IMR-90 (cell line): ENCODE data around the gene ST3GAL3. TPM values are rescaled to one million over a fixed set of nuclear protein-coding genes. Genes with fewer than 3 reads are reported as not detected.

Source experiments
- ATAC-seq: fragments of 200-7000 bp; cut with Tn5 transposase; 2 replicates; pipeline ENCODE4 v1.9.1; 2020; ENCODE audit warnings: low read depth, mild to moderate bottlenecking, moderate library complexity
- BruUV-seq: library from RNA; stranded (reverse); fragments of 400-500 nt; replicated peaks from 2 replicates; lab custom pipeline; 2021; lab: Mats Ljungman, UMichigan
- CTCF ChIA-PET: fragments of 300-600 bp; formaldehyde crosslinking; extraction: SDS; loops from one replicate; lab custom pipeline; 2021; ENCODE audit warnings: antibody characterized with exemption; lab: Yijun Ruan, JAX
- POLR2A ChIA-PET: fragments of 300-600 bp; sonication (Branson Sonifier 250); formaldehyde crosslinking; loops from one replicate; lab custom pipeline; 2022; ENCODE audit warnings: antibody characterized with exemption; ENCODE audit not compliant: unreplicated experiment; lab: Charles Lee
- DNase-seq: peaks from one replicate; pipeline ENCODE4 v3.0.0; 2013
- H2AFZ ChIP-seq: replicated peaks from 2 replicates; pipeline ENCODE3; 2013; ENCODE audit warnings: low read length, mild to moderate bottlenecking; ENCODE audit not compliant: poor library complexity
- H2AK5ac ChIP-seq: 2 replicates; pipeline ENCODE4 v1.6.1; 2013; ENCODE audit warnings: low read depth, low read length, inconsistent platforms
- H2AK9ac ChIP-seq: replicated peaks from 2 replicates; pipeline ENCODE3; 2013; ENCODE audit warnings: mild to moderate bottlenecking, low read depth, low read length, moderate library complexity; ENCODE audit not compliant: poor library complexity
- H2BK120ac ChIP-seq: 2 replicates; pipeline ENCODE4 v1.6.1; 2013; ENCODE audit warnings: low read depth, low read length, inconsistent platforms
- H2BK15ac ChIP-seq: 3 replicates; pipeline ENCODE4 v1.6.1; 2013; ENCODE audit warnings: low read depth, low read length, inconsistent platforms
- H2BK20ac ChIP-seq: 2 replicates; pipeline ENCODE4 v1.6.1; 2013; ENCODE audit warnings: low read depth, mild to moderate bottlenecking, inconsistent platforms, low read length, moderate library complexity
- H2BK5ac ChIP-seq: 2 replicates; pipeline ENCODE4 v1.6.1; 2013; ENCODE audit warnings: mild to moderate bottlenecking, low read depth, low read length, inconsistent platforms; ENCODE audit not compliant: poor library complexity, severe bottlenecking
- H3K14ac ChIP-seq: replicated peaks from 2 replicates; pipeline ENCODE4 v1.6.1; 2013; ENCODE audit warnings: low read depth, low read length, inconsistent platforms
- H3K18ac ChIP-seq: 2 replicates; pipeline ENCODE4 v1.6.1; 2013; ENCODE audit warnings: low read depth, low read length, control low read depth
- H3K23ac ChIP-seq: 2 replicates; pipeline ENCODE4 v1.6.1; 2013; ENCODE audit warnings: low read depth, low read length, inconsistent platforms
- H3K27ac ChIP-seq: 2 replicates; pipeline ENCODE4 v1.5.1; 2013; ENCODE audit warnings: mild to moderate bottlenecking, control low read depth, low read length; ENCODE audit not compliant: insufficient read depth
- H3K27me3 ChIP-seq: 2 replicates; pipeline ENCODE4 v1.6.1; 2013; ENCODE audit warnings: low read length; ENCODE audit not compliant: control insufficient read depth, insufficient read depth
- H3K36me3 ChIP-seq: 2 replicates; pipeline ENCODE4 v1.6.1; 2013; ENCODE audit warnings: low read length, mixed read lengths; ENCODE audit not compliant: control insufficient read depth, insufficient read depth
- H3K4ac ChIP-seq: 2 replicates; pipeline ENCODE4 v1.6.1; 2013; ENCODE audit warnings: low read depth, low read length, inconsistent platforms
- H3K4me1 ChIP-seq: 2 replicates; pipeline ENCODE4 v1.6.1; 2013; ENCODE audit warnings: low read length, mixed read lengths; ENCODE audit not compliant: control insufficient read depth, insufficient read depth
- H3K4me2 ChIP-seq: 2 replicates; pipeline ENCODE4 v1.6.1; 2013; ENCODE audit warnings: low read depth, mild to moderate bottlenecking, control low read depth, low read length, moderate library complexity
- H3K4me3 ChIP-seq: 2 replicates; pipeline ENCODE4 v1.5.1; 2013; ENCODE audit warnings: low read depth, mild to moderate bottlenecking, control low read depth, low read length, moderate library complexity; ENCODE audit not compliant: insufficient read depth
- H3K56ac ChIP-seq: 2 replicates; pipeline ENCODE4 v1.6.1; 2013; ENCODE audit warnings: low read length, inconsistent platforms; ENCODE audit not compliant: insufficient read depth; ENCODE audit errors: extremely low read depth
- H3K79me1 ChIP-seq, 2 experiments: 2 replicates each; pipeline ENCODE4 v1.6.1; 2013; ENCODE audit warnings: low read length in 2 of 2, inconsistent platforms in 1 of 2, low read depth in 1 of 2
- H3K9ac ChIP-seq: 2 replicates; pipeline ENCODE4 v1.6.1; 2013; ENCODE audit warnings: low read depth, low read length, control low read depth
- H3K9me1 ChIP-seq: 2 replicates; pipeline ENCODE4 v1.6.1; 2013; ENCODE audit warnings: low read length, inconsistent platforms; ENCODE audit not compliant: insufficient read depth
- H3K9me3 ChIP-seq: 2 replicates; pipeline ENCODE4 v1.6.1; 2013; ENCODE audit warnings: low read length; ENCODE audit not compliant: control insufficient read depth, insufficient read depth
- H4K20me1 ChIP-seq: 2 replicates; pipeline ENCODE4 v1.6.1; 2013; ENCODE audit warnings: low read length, inconsistent platforms; ENCODE audit not compliant: insufficient read depth
- H4K5ac ChIP-seq: 2 replicates; pipeline ENCODE4 v1.6.1; 2013; ENCODE audit warnings: mild to moderate bottlenecking, low read depth, low read length, control low read depth
- H4K8ac ChIP-seq, 2 experiments: 2 replicates each; pipeline ENCODE4 v1.6.1; 2013; ENCODE audit warnings: low read depth in 2 of 2, low read length in 2 of 2, control low read depth in 1 of 2, inconsistent platforms in 1 of 2
- H4K91ac ChIP-seq: 2 replicates; pipeline ENCODE4 v1.6.1; 2013; ENCODE audit warnings: low read depth, low read length, inconsistent platforms; ENCODE audit not compliant: insufficient read depth
- BHLHE40 ChIP-seq: fragments of 150-350 bp; IDR thresholded peaks from 2 replicates; pipeline ENCODE4 v1.6.1; 2016; ENCODE audit warnings: mild to moderate bottlenecking, low read depth, low read length
- CTCF ChIP-seq: conservative IDR thresholded peaks from 2 replicates; pipeline ENCODE4 v1.5.1; 2012; ENCODE audit warnings: mild to moderate bottlenecking, low read depth, low read length, improper control_type of control experiment
- ELK1 ChIP-seq: fragments of 150-350 bp; IDR thresholded peaks from 2 replicates; pipeline ENCODE4 v1.6.1; 2016; ENCODE audit warnings: low read depth, mild to moderate bottlenecking, low read length, moderate library complexity, borderline replicate concordance
- MXI1 ChIP-seq: IDR thresholded peaks from 2 replicates; pipeline ENCODE4 v1.6.1; 2012; ENCODE audit warnings: low read depth, mild to moderate bottlenecking, low read length, moderate library complexity, borderline replicate concordance
- WGBS, 2 experiments: methylation state at CpG; one replicate each; pipeline versions ENCODE4 v1.1.5 to v1.1.7; 2013; ENCODE audit warnings: missing lambda C conversion rate in 2 of 2; ENCODE audit not compliant: insufficient read length in 1 of 2; ENCODE audit errors: extremely low coverage in 2 of 2; 5-methylcytosine and 5-hydroxymethylcytosine counted together
- dilution Hi-C: fragments of 300-500 bp; cut with HindIII; formaldehyde crosslinking; loops from one replicate; pipeline ENCODE4 v1.14.3; 2018; ENCODE audit warnings: low sequenced_read_pairs; ENCODE audit not compliant: unreplicated experiment
- in situ Hi-C: fragments of 300-500 bp; cut with MboI; formaldehyde crosslinking; loops from 3 replicates; pipeline ENCODE4 v1.14.3; 2019; ENCODE audit warnings: low sequenced_read_pairs, inconsistent platforms, mixed read lengths
- intact Hi-C: fragments of 100-400 bp; cut with micrococcal nuclease; formaldehyde crosslinking; loops from 2 replicates; pipeline ENCODE4 v1.10.0; 2022
- polyA plus RNA-seq, 3 experiments: library from polyadenylated mRNA; depleted of rRNA; stranded (reverse); fragments of >200 nt; gene quantifications; 2 replicates each; pipeline ENCODE4 v1.2.3, GENCODE V29; 2012; ENCODE audit warnings: low replicate concordance in 1 of 3
- total RNA-seq: library from RNA; depleted of rRNA; stranded (reverse); fragments of >200 nt; gene quantifications from 2 replicates; pipeline ENCODE4 v1.2.3, GENCODE V29; 2012

The ST3GAL3 gene
- total and polyA plus RNA-seq, 2 of the 4 experiments (the other 2 are of a cell fraction): 12.0 to 14.8 TPM

- Histone ChIP-seq H3K4ac (no peak overlapping the region), H3K14ac (no peak overlapping the region), H3K4me1 (peaks cover 9% of the 10 kb centered on the region), H4K91ac (no peak overlapping the region), H2BK5ac (no peak overlapping the region), H3K23ac (no peak overlapping the region), H2AK9ac (no peak overlapping the region), H4K8ac (no peak overlapping the region), H3K27me3 (no peaks in the 10 kb centered on the region), H2AK5ac (no peak overlapping the region), H3K9me3 (no peaks in the 10 kb centered on the region), H3K27ac (no peak overlapping the region), H2AFZ (no peak overlapping the region), H3K36me3 (no peaks in the 10 kb centered on the region), H4K20me1 (peaks cover 24% of the 10 kb centered on the region; the same call in 1 of the 2 replicates), H3K4me2 (no peak overlapping the region), H3K4me3 (no peak overlapping the region), H2BK20ac (no peak overlapping the region), H3K9me1 (peaks cover 17% of the 10 kb centered on the region), H3K9ac (no peak overlapping the region), H3K79me1 (peaks cover 6 to 42% of the 10 kb centered on the region in 2 experiments; a peak in 2 of 4 replicates), H2BK120ac (no peak overlapping the region), H3K56ac (no peak overlapping the region), H3K18ac (no peak overlapping the region), H2BK15ac (no peak overlapping the region), H4K5ac (no peak overlapping the region)
- in situ Hi-C loops (no loop called here), dilution Hi-C loops (no loop called here), intact Hi-C loops (no loop called here)
- DNase-seq: no peak
- ChIA-PET CTCF (interaction anchor here (0.7 kb wide), 1 partner anchor 96 kb away, joined by 4 read pairs; no protein-coding TSS in a partner anchor), POLR2A (no interaction called here)
- TF ChIP-seq ELK1: no peak
- TF ChIP-seq BHLHE40: no peak
- TF ChIP-seq MXI1: no peak
- TF ChIP-seq CTCF: no peak
- WGBS, 2 experiments: no CpG with 5 or more reads among the region's 2 CpGs
- no TSS peak for BruUV-seq
- no peak for ATAC-seq
These were observed 158.9 kb downstream of the ST3GAL3 start for GRCh38 chr1:43866201-43866600.
